ENCODE measurements around the gene C2orf81.

The C2orf81 gene

DNA sequence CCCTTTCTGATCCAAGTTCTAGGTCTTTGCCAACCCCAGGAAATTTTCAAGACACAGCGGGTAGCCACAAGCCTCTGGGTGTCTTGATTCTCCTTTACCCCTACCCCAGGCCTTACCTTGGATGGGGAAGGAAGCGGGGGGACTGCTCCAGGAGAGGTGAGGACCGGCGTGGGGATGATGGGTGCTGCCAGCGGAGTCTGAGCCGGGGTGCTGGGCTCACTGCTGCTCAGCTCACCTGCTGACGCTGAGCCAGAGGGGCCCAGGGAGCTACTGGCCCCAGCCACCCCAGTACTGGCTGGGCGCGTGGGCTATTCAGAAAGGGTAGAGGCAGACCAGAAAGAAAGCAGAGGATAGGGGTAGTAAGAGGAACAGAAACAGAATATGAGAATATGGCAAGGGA is 50.0 kb downstream of the C2orf81 start:
- H3K36me3 Mint-ChIP-seq, result peaks cover 10% of the 10 kb centered on the region
- H3K27ac Mint-ChIP-seq, result no peak overlapping the region
- H3K27me3 Mint-ChIP-seq, result no peaks in the 10 kb centered on the region
- H3K4me1 Mint-ChIP-seq (ENCODE audit: low read depth), result peaks cover 1% of the 10 kb centered on the region
- H3K9me3 Mint-ChIP-seq (ENCODE audit: low read depth), result no peaks in the 10 kb centered on the region
- no peak overlapping the region for H3K4me3 Mint-ChIP-seq

DNA sequence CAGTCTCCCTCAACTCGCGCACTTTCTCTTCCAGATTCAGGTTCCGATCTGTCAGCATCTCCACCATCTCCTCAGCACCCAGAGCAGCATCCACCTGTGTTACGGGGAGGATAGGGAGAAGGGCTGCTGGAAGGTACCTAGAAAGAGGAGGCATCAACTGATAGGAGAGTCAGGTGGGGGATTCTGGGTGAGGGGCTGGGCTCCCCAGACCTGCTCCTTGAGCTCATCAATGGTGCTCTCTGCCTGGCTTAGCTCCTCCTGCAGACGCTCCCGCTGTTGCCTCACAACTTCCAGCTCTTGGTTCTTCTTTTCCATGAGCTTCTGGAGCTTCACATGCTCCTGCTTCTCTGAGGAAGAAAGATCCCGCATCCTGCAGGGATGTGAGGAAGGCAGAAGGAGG is 51.4 kb downstream of the C2orf81 start:
- H3K36me3 Mint-ChIP-seq, result peaks cover 13% of the 10 kb centered on the region

DNA sequence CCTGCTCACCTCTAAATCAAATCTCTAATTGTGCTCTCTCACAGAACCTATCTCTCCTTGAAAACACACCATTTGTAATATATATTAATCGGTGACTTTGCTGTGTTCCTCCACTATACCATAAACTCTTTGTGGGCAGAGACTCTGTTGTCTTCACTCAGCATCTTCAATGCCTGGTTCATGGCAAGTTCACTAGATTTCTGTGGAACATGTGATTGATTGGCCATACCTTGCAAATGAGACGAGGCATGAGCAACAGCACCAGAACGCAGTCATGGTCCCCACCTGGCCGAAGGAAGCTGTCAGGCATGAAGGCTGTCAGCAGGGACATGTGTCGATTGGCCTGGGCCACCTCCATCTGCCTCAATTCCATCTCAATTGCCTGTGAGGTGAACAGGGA is 52.9 kb downstream of the C2orf81 start:
- H3K27ac Mint-ChIP-seq, result no peak overlapping the region
- H3K36me3 Mint-ChIP-seq, result peaks cover 13% of the 10 kb centered on the region
- no peak overlapping the region for H3K4me3 Mint-ChIP-seq
- H3K9me3 Mint-ChIP-seq (ENCODE audit: low read depth), result no peaks in the 10 kb centered on the region
- H3K4me1 Mint-ChIP-seq (ENCODE audit: low read depth), result no peaks in the 10 kb centered on the region
- no peaks in the 10 kb centered on the region for H3K27me3 Mint-ChIP-seq

More for the DNA sequence above, 51.4 kb downstream of the C2orf81 start:
- Mint-ChIP-seq H3K27me3 (no peaks in the 10 kb centered on the region), H3K27ac (no peak overlapping the region), H3K4me1 (ENCODE audit: low read depth) (peaks cover 1% of the 10 kb centered on the region), H3K4me3 (no peak overlapping the region), H3K9me3 (ENCODE audit: low read depth) (no peaks in the 10 kb centered on the region)

DNA sequence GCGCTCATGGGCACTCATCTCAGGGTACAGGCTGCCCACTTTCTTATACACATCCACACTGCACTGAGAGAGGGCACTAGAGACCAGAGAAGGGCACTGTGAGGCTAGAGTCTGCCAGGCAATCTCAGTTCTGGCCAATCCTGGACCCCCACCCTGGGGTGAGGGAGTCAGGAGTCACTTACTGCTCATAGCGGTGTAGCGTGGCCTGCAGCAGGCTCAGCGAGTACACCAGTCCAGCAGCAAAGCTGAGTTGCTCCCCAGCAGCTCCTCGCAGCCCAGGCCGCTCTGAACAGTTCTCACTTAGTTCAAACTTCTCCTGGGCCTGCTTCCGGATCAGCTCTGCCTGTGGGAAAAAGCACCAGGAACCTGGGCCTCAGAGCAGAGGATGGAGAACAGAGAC is 53.6 kb downstream of the C2orf81 start:
- peaks cover 13% of the 10 kb centered on the region for H3K36me3 Mint-ChIP-seq
- no peaks in the 10 kb centered on the region for H3K4me1 Mint-ChIP-seq (ENCODE audit: low read depth)
- H3K27ac Mint-ChIP-seq, result no peak overlapping the region
- no peaks in the 10 kb centered on the region for H3K9me3 Mint-ChIP-seq (ENCODE audit: low read depth)
- no peaks in the 10 kb centered on the region for H3K27me3 Mint-ChIP-seq
- H3K4me3 Mint-ChIP-seq, result no peak overlapping the region

DNA sequence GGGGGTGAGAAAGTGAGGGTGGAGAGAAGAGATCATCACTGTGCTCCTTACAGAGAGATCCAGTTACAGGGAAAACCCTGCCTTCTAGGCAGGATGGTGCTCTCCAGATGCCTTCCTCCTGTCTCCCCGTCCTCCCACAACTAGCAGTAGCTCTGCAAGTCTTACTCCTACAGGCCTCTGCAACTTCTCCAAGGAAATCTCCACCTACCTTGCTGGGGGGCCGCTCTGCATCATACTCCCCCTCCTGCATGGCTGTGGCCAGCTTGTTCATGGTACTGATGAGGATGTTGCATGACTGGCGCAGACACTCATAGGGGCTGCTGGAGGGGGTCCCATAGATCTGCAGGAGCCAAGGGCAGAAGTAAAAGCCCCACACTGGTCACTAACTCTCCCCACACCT is 55.4 kb downstream of the C2orf81 start:
- H3K4me1 Mint-ChIP-seq (ENCODE audit: low read depth), result no peaks in the 10 kb centered on the region
- H3K4me3 Mint-ChIP-seq, result no peak overlapping the region
- no peaks in the 10 kb centered on the region for H3K9me3 Mint-ChIP-seq (ENCODE audit: low read depth)
- peaks cover 19% of the 10 kb centered on the region for H3K36me3 Mint-ChIP-seq
- H3K27me3 Mint-ChIP-seq, result no peaks in the 10 kb centered on the region
- no peak overlapping the region for H3K27ac Mint-ChIP-seq

DNA sequence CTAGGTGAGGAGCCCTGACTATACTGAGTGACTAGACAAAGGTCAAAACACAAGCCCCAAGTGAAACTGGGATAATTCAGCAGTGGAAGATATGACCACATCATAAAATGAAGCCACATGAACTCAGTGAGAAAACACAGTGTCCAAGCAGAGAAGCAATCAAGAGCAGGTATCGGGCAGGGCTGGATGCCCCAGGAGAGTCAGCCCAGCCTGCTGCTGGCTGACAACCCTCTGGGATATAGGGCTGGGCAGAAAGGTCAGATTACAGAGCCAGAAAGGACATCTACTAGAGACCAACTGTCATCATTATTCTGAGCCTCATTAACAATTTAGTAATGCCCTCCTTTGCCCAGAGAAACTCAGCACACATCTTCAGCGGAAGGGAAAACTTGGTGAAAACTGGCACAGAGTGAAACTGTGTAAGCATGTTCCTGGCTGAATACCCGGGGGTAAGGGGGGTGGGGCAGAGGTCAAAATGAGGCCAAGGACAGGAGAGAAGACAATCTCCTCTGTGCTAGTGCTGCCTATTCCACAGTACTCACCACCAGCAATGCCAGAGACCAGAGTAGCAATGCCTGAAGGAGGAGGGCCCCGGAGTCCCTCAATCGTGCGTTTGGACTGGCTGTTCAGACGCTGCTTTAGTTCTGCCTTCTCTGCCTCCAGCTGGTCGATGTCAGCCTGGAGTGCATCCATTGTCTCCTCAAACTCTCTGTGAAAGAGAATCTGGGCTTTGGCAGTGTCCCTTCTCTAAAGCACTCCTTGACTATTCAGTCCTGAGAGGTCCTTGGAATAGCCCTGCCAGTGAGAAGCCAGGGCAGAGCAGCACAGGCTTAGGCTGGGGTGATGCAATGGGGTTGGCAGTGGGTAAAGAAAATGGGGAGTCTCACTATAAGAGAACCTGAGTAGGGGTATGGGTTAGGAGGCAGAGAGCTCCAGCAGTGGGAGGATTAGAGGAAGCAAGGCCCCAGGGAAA is 56.6 kb downstream of the C2orf81 start:
- Mint-ChIP-seq H3K4me1 (ENCODE audit: low read depth) (no peaks in the 10 kb centered on the region), H3K4me3 (no peak overlapping the region), H3K36me3 (peaks cover 17% of the 10 kb centered on the region), H3K27ac (no peak overlapping the region), H3K9me3 (ENCODE audit: low read depth) (no peaks in the 10 kb centered on the region), H3K27me3 (no peaks in the 10 kb centered on the region)
